Cardiac muscle cell (in vitro differentiated cells and primary cell): Measurements from ENCODE around the gene IL17REL. TPM values are rescaled to one million over a fixed set of nuclear protein-coding genes. Genes with fewer than 3 reads are reported as not detected.

ENCODE experiments used
- DNase-seq, 2 donors: peaks; one replicate each; pipeline versions ENCODE4 v3.0.0 to v3.0.0-alpha.2; 2010 to 2017; ENCODE audit warnings: low read depth in 1 of 2, low spot score in 1 of 2
- H3K27ac ChIP-seq: fragments of 200-600 bp; sonication (generic); 2 replicates; pipeline ENCODE4 v1.5.1; 2016
- H3K27me3 ChIP-seq: fragments of 200-600 bp; sonication (generic); 2 replicates; pipeline ENCODE4 v1.6.0; 2016; ENCODE audit warnings: control low read depth
- H3K36me3 ChIP-seq: fragments of 200-600 bp; sonication (generic); 2 replicates; pipeline ENCODE4 v1.5.1; 2016; ENCODE audit warnings: control low read depth
- H3K4me1 ChIP-seq: fragments of 200-600 bp; sonication (generic); 2 replicates; pipeline ENCODE4 v1.8.1; 2017; ENCODE audit warnings: low read depth, mild to moderate bottlenecking, mixed run types
- H3K4me3 ChIP-seq: fragments of 200-600 bp; sonication (generic); 2 replicates; pipeline ENCODE4 v1.5.1; 2016; ENCODE audit warnings: mild to moderate bottlenecking
- H3K9me3 ChIP-seq: fragments of 200-600 bp; sonication (generic); 2 replicates; pipeline ENCODE4 v1.5.1; 2017; ENCODE audit warnings: low read depth, mild to moderate bottlenecking, control low read depth
- polyA plus RNA-seq: library from polyadenylated mRNA; unstranded; fragments of >200 nt; fragmentation: Nextera tagmentation; extraction: Ambion mirVana; gene quantifications from 2 replicates; pipeline ENCODE4 v1.2.1, GENCODE V29; 2016
- total RNA-seq: library from RNA; depleted of rRNA; stranded (reverse); fragments of >200 nt; gene quantifications from 2 replicates; pipeline ENCODE4 v1.2.3, GENCODE V29; 2016
- TF ChIP-seq, protein P1 (sequence below): IDR thresholded peaks from 2 replicates; pipeline ENCODE4 v1.5.1; 2012; ENCODE audit warnings: low read depth, mild to moderate bottlenecking, low read length

Gene IL17REL
- total and polyA plus RNA-seq, 2 experiments from 2014 or later: 1.8 TPM; not detected in 1

DNA sequence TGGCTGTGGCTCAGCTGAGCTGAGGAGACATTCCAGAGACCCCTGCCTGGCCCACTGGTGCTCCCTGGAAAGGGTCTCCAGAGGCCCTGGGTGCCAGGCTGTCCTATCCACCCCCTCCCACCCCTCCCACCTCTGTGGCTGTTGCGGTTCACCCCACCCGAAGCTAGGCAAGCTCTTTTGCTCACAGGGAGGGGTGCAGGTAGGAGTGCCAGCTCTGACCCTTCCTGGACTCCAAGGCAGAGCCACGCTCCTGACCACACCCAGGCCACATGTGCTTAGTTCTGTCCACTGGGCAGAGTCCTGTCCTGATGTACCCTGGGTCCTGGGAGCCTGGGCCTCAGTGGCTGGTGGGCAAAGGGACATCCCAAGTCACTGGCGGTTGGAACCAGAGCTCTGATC is 16.4 kb downstream of the IL17REL start:
- Histone ChIP-seq H3K9me3 (no peaks in the 10 kb centered on the region), H3K36me3 (no peaks in the 10 kb centered on the region), H3K4me3 (no peak overlapping the region), H3K27ac (no peak overlapping the region), H3K27me3 (peaks cover 14% of the 10 kb centered on the region), H3K4me1 (no peaks in the 10 kb centered on the region)
- TF ChIP-seq, protein P1, sequence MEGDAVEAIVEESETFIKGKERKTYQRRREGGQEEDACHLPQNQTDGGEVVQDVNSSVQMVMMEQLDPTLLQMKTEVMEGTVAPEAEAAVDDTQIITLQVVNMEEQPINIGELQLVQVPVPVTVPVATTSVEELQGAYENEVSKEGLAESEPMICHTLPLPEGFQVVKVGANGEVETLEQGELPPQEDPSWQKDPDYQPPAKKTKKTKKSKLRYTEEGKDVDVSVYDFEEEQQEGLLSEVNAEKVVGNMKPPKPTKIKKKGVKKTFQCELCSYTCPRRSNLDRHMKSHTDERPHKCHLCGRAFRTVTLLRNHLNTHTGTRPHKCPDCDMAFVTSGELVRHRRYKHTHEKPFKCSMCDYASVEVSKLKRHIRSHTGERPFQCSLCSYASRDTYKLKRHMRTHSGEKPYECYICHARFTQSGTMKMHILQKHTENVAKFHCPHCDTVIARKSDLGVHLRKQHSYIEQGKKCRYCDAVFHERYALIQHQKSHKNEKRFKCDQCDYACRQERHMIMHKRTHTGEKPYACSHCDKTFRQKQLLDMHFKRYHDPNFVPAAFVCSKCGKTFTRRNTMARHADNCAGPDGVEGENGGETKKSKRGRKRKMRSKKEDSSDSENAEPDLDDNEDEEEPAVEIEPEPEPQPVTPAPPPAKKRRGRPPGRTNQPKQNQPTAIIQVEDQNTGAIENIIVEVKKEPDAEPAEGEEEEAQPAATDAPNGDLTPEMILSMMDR: no peak
- DNase-seq: no peak

DNA sequence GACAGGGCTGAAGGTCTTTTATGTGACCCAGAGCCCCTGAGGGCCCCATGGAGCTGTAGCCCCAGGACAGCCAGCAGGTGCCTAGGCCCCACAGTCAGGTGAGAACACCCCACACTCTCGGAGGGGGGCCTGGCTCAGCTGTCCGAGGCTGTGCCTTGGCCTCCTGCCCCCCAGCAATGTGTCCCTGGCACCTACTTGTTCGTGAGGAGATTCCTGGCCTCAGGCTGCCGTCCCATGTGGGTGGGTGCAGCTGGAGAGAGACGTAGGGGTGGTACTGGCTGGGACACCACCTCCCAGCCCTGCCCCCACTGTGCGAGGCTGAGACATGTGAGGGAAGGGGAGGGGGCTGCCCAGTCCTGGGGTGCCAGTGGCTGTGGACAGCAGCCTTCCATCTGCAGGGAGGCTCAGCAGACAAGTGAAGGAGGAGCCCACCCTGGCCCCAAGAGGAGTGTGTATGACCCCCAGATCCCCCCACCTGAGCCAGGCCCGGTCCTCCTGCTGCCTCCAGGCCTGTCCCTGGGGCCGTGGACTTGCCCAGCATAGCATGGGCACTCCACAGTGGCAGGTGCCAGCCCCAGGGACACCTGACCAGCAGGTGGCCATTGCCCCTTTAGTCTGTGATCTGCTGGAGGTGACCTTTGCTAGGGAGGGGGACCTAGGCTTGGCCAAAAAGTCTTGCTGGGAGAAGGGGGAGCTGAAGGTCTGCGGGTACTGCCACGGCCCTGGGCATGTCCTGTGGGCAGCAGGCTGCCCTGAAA is 17.0 kb downstream of the IL17REL start:
- H3K4me3 ChIP-seq: no peak overlapping the region
- TF ChIP-seq, protein P1: no peak
- no peaks in the 10 kb centered on the region for H3K4me1 ChIP-seq
- DNase-seq: no peak
- H3K27ac ChIP-seq: no peak overlapping the region
- H3K36me3 ChIP-seq: no peaks in the 10 kb centered on the region
- peaks cover 9% of the 10 kb centered on the region for H3K27me3 ChIP-seq
- no peaks in the 10 kb centered on the region for H3K9me3 ChIP-seq

DNA sequence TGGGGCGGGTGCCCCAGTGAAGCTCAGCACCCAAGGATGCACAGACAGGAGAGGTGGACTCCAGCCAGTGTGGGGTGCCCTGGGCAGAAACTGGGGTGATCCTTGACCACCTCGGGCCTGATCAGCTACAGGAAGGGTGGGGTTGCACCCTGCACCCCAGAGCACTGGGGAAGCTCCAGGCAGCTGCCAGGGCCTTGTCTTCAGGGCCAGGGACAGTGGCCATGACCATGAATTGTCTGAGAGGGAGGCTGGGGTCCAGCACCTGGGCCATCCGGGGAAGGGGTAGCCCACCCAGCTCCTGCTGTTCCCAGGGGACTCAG is 17.6 kb downstream of the IL17REL start:
- Histone ChIP-seq H3K27me3 (peaks cover 4% of the 10 kb centered on the region), H3K4me1 (no peaks in the 10 kb centered on the region), H3K36me3 (no peaks in the 10 kb centered on the region), H3K27ac (no peak overlapping the region), H3K4me3 (no peak overlapping the region), H3K9me3 (no peaks in the 10 kb centered on the region)
- TF ChIP-seq, protein P1: no peak
- no peak for DNase-seq

DNA sequence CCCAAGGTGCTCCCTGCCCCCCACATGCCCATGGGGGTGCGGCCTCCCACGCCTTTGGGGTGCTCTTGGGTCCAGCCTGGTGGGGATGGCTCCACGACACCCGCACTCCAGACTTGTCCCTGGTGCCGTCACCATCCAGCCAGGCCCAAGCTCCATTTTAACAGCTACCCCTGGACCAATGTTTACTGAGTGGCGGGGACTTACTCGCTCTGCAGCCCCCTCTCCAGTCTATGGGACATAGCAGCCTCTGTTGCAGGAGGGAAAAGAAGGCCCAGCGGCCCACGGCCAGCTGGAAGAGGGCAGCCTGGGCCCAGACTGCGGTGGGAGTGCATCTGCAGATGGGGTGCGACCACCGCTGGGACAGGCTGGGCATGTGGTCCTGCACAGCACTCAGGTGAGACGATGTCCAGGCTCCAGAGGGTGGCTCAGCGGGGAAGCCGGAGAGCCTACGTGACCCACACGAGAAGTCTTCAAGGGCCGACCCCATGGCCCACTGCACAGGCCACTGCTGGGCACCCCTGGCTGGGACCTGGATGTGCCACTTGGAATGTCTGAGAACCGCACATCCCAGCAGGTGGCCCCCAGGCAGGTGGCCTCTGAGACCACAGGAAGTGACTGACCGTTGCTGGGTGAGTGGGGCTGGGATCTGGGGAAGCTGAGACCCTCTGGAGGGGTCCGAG is 18.1 kb downstream of the IL17REL start:
- no peaks in the 10 kb centered on the region for H3K36me3 ChIP-seq
- no peak overlapping the region for H3K4me3 ChIP-seq
- no peaks in the 10 kb centered on the region for H3K9me3 ChIP-seq
- TF ChIP-seq, protein P1: no peak
- no peak for DNase-seq
- no peaks in the 10 kb centered on the region for H3K4me1 ChIP-seq
- no peak overlapping the region for H3K27ac ChIP-seq
- no peaks in the 10 kb centered on the region for H3K27me3 ChIP-seq

DNA sequence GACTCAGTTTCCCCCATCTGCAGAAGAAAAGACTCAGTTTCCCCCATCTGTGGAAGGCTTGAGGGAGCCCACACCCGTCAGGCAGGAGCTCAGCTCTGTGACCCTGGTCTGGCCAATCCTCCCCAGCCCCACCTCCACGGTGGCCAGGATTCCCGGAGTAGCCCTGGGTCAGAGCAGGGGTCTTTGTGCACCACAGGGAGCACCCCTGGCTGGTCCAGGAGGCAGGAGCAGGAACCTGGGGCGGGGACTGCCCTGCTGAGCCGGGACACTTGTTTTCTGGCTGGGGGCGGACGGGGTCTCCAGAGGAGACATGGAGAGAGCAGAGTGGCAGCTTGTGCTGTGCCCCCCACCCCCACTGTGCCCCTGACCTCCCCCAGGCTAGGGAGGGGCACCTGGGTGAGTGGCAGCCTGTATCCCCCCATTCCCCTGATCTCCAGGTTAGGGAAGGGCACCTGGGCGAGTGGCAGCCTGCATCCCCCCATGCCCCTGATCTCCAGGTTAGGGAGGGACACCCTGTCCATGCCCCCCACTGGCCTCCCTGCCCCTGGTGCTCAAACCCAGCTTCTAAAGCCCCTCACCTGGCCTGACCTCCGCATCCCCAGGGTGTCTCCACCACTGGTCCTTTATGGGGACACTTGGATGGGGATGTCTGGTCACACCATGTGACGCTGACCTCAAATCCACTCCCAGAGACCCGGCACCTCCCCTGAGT is 18.8 kb downstream of the IL17REL start:
- DNase-seq: no peak
- Histone ChIP-seq H3K27me3 (no peaks in the 10 kb centered on the region), H3K27ac (no peak overlapping the region), H3K9me3 (no peaks in the 10 kb centered on the region), H3K4me1 (no peaks in the 10 kb centered on the region), H3K36me3 (no peaks in the 10 kb centered on the region), H3K4me3 (no peak overlapping the region)
- TF ChIP-seq, protein P1: no peak
